Gastrocnemius medialis (tissue), 4 donors: ENCODE results near the gene METTL23.

Experiments used
- POLR2A ChIP-seq, 2 donors: fragments of 450-650 bp; IDR thresholded peaks; one replicate each; pipeline ENCODE4 v1.6.1; 2017; ENCODE audit warnings: antibody characterized with exemption in 2 of 2, mild to moderate bottlenecking in 2 of 2, moderate library complexity in 2 of 2
- TF ChIP-seq, protein P1 (sequence below), 5 experiments: fragments of 450-650 bp in 3 of 5; fragments of 200-600 bp in 2 of 5; sonication (generic) in 2 of 5; IDR thresholded peaks in 4 of 5; conservative IDR thresholded peaks in 1 of 5; 1 replicate in 4 of 5; 2 replicates in 1 of 5; pipeline ENCODE4 v1.5.1; 2016 to 2019; ENCODE audit warnings: antibody characterized with exemption in 5 of 5, mild to moderate bottlenecking in 3 of 5, moderate library complexity in 3 of 5

DNA sequence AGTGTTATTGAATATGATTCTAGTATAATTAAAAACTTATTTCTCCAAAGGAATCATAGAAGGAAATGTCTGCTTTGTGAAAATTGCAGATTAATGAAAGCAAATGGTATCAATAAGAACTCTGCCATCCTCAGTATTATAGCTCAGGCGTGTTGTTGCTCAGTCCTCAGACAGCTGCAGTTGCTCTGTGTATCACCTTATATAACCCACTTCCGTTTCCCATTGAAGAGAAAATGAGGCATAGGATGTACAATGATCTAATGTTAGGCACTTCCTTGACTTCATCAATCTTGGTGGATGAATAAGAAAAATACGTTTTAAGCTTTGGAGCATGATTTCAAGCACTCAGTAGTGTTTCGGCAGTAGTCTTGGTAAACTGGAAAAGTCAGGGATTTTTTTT lies 25.4 kb downstream of the METTL23 start:
- TF ChIP-seq, protein P1, sequence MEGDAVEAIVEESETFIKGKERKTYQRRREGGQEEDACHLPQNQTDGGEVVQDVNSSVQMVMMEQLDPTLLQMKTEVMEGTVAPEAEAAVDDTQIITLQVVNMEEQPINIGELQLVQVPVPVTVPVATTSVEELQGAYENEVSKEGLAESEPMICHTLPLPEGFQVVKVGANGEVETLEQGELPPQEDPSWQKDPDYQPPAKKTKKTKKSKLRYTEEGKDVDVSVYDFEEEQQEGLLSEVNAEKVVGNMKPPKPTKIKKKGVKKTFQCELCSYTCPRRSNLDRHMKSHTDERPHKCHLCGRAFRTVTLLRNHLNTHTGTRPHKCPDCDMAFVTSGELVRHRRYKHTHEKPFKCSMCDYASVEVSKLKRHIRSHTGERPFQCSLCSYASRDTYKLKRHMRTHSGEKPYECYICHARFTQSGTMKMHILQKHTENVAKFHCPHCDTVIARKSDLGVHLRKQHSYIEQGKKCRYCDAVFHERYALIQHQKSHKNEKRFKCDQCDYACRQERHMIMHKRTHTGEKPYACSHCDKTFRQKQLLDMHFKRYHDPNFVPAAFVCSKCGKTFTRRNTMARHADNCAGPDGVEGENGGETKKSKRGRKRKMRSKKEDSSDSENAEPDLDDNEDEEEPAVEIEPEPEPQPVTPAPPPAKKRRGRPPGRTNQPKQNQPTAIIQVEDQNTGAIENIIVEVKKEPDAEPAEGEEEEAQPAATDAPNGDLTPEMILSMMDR (IDR thresholded peaks at IDR 0.05 in 4 of 5, conservative IDR thresholded peaks at IDR 0.05 in 1 of 5), result no peak
- no peak for TF ChIP-seq POLR2A (IDR thresholded peaks at IDR 0.05)
